ENCODE results near the gene PTP4A1.

Gene PTP4A1

GRCh38 chr6:63584566-63584965 is 12.3 kb downstream of the PTP4A1 start:
- no peak for FAIRE-seq

GRCh38 chr6:63585652-63586051 is 13.4 kb downstream of the PTP4A1 start:
- peak; percentile 60 for FAIRE-seq

- no peak for FAIRE-seq
Measured at GRCh38 chr6:63589952-63590411, 17.7 kb downstream of the PTP4A1 start.

- no peak for FAIRE-seq
Measured at GRCh38 chr6:63592886-63593285, 20.6 kb downstream of the PTP4A1 start.

- peak; percentile 87 for FAIRE-seq
Measured at GRCh38 chr6:63597141-63598048, 25.1 kb downstream of the PTP4A1 start.

GRCh38 chr6:63598049-63599036 is 26.1 kb downstream of the PTP4A1 start:
- no peak for FAIRE-seq

- no peak for FAIRE-seq
Measured at GRCh38 chr6:63599243-63599642, 27.0 kb downstream of the PTP4A1 start.

GRCh38 chr6:63600136-63600535 is 27.9 kb downstream of the PTP4A1 start:
- FAIRE-seq = no peak

- no peak for FAIRE-seq
Measured at GRCh38 chr6:63609231-63609630, 37.0 kb downstream of the PTP4A1 start.

GRCh38 chr6:63610944-63611343 is 38.7 kb downstream of the PTP4A1 start:
- no peak for FAIRE-seq

GRCh38 chr6:63611560-63611959 is 39.3 kb downstream of the PTP4A1 start:
- FAIRE-seq = peak; percentile 58

GRCh38 chr6:63615590-63615989 is 43.3 kb downstream of the PTP4A1 start:
- FAIRE-seq = no peak
